ENCODE measurements around the gene TRIM26.

DNA sequence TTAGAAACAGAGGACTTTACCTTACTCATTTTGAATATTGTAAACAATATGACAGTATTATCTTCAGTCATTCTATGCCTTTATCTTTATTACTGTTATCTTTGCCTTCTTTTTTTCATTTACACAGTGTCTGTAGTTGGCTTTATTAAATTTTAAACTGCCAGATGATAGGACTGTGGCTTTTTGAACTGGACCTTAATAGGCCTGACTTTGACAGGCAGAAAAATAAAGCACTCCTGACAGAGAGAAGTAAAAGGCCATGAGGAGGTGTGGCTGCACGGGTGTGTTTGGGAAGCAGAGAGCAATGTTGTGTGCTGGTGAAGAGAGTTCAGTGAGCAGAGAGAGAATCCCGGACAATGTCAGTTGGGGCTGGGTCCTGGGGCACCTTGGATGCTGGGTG, 69.4 kb downstream of the TRIM26 start:
- peak; percentile 86; the same call in 1 of the 2 replicates for TF ChIP-seq TCF4 (CRISPR knock-in tag; IDR thresholded peaks at IDR 0.05; ENCODE audit: borderline replicate concordance)
- TF ChIP-seq SNAI2 (CRISPR knock-in tag; IDR thresholded peaks at IDR 0.05), result no peak
- TF ChIP-seq ISL1 (CRISPR knock-in tag; IDR thresholded peaks at IDR 0.05), result no peak
- TF ChIP-seq, protein P1, sequence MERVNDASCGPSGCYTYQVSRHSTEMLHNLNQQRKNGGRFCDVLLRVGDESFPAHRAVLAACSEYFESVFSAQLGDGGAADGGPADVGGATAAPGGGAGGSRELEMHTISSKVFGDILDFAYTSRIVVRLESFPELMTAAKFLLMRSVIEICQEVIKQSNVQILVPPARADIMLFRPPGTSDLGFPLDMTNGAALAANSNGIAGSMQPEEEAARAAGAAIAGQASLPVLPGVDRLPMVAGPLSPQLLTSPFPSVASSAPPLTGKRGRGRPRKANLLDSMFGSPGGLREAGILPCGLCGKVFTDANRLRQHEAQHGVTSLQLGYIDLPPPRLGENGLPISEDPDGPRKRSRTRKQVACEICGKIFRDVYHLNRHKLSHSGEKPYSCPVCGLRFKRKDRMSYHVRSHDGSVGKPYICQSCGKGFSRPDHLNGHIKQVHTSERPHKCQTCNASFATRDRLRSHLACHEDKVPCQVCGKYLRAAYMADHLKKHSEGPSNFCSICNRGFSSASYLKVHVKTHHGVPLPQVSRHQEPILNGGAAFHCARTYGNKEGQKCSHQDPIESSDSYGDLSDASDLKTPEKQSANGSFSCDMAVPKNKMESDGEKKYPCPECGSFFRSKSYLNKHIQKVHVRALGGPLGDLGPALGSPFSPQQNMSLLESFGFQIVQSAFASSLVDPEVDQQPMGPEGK (CRISPR knock-in tag; IDR thresholded peaks at IDR 0.05; ENCODE audit: borderline replicate concordance), result no peak
